H1 (cell line): ENCODE data around the gene RPL7A. TPM values are rescaled to one million over a fixed set of nuclear protein-coding genes. Genes with fewer than 3 reads are reported as not detected.

Source experiments
- CBX8 ChIP-seq: fragments of 300-800, 300-1000 bp; sonication (generic); IDR thresholded peaks from 2 replicates; pipeline ENCODE4 v1.7.1; 2016; ENCODE audit warnings: low read depth, low read length, borderline replicate concordance
- CHD1 ChIP-seq: IDR thresholded peaks from 2 replicates; pipeline ENCODE4 v1.6.1; 2012; ENCODE audit warnings: low read depth, low read length, improper control_type of control experiment
- HDAC2 ChIP-seq, 2 experiments: fragments of 300-600 bp in 1 of 2; sonication (generic) in 1 of 2; IDR thresholded peaks; 2 replicates each; pipeline ENCODE4 v1.6.1; 2011 to 2012; ENCODE audit warnings: low read depth in 2 of 2, low read length in 2 of 2, mild to moderate bottlenecking in 2 of 2, moderate library complexity in 2 of 2, borderline replicate concordance in 1 of 2, inconsistent platforms in 1 of 2
- KDM4A ChIP-seq: IDR thresholded peaks from one replicate; pipeline ENCODE4 v1.7.1; 2012; ENCODE audit warnings: low read depth, mild to moderate bottlenecking, moderate library complexity, low read length, inconsistent platforms; ENCODE audit not compliant: severe bottlenecking
- POLR2A ChIP-seq, 2 experiments: IDR thresholded peaks; 1 replicate in 1 of 2; 2 replicates in 1 of 2; pipeline ENCODE4 v1.6.1; 2011; ENCODE audit warnings: low read depth in 2 of 2, low read length in 2 of 2, mild to moderate bottlenecking in 2 of 2; ENCODE audit errors: control extremely low read depth in 1 of 2
- RXRA ChIP-seq: IDR thresholded peaks from 2 replicates; pipeline ENCODE4 v1.6.1; 2011; ENCODE audit warnings: low read depth, mild to moderate bottlenecking, low read length, moderate library complexity; ENCODE audit not compliant: insufficient read depth
- YY1 ChIP-seq: IDR thresholded peaks from 2 replicates; pipeline ENCODE4 v1.6.1; 2011; ENCODE audit warnings: low read depth, mild to moderate bottlenecking, low read length
- polyA plus RNA-seq, 7 experiments: library from polyadenylated mRNA; depleted of rRNA in 3 of 7; stranded (reverse) in 5 of 7; unstranded in 2 of 7; fragments of >200 nt in 5 of 7; fragments of 200-250 nt in 2 of 7; gene quantifications; 1 replicate in 5 of 7; 2 replicates in 1 of 7; 4 replicates in 1 of 7; pipeline versions ENCODE4 v1.2.1 to v1.2.3, GENCODE V29; 2011 to 2013; ENCODE audit warnings: missing spikeins in 2 of 7, mixed read lengths in 2 of 7
- total RNA-seq: library from RNA; stranded (reverse); fragmentation: NEBNext Ultra II Directional; extraction: Animal tissue kit (Norgen Biotek cat#: 25700); gene quantifications from 2 replicates; pipeline ENCODE4 v1.2.1, GENCODE V29; 2021
- TF ChIP-seq, protein P1 (sequence below): fragments of 300-600 bp; sonication (generic); IDR thresholded peaks from 2 replicates; pipeline ENCODE4 v1.7.1; 2012; ENCODE audit warnings: low read length, moderate library complexity, mild to moderate bottlenecking, inconsistent platforms; ENCODE audit not compliant: insufficient replicate concordance
- TF ChIP-seq, protein P2 (sequence below): IDR thresholded peaks from 2 replicates; pipeline ENCODE4 v1.6.1; 2011; ENCODE audit warnings: low read length, improper control_type of control experiment

RPL7A gene
- total and polyA plus RNA-seq, 2 of the 8 experiments (the other 6 are each of a cell fraction or from before 2014, with no cell fraction given), result 2,578 to 2,783 TPM

DNA sequence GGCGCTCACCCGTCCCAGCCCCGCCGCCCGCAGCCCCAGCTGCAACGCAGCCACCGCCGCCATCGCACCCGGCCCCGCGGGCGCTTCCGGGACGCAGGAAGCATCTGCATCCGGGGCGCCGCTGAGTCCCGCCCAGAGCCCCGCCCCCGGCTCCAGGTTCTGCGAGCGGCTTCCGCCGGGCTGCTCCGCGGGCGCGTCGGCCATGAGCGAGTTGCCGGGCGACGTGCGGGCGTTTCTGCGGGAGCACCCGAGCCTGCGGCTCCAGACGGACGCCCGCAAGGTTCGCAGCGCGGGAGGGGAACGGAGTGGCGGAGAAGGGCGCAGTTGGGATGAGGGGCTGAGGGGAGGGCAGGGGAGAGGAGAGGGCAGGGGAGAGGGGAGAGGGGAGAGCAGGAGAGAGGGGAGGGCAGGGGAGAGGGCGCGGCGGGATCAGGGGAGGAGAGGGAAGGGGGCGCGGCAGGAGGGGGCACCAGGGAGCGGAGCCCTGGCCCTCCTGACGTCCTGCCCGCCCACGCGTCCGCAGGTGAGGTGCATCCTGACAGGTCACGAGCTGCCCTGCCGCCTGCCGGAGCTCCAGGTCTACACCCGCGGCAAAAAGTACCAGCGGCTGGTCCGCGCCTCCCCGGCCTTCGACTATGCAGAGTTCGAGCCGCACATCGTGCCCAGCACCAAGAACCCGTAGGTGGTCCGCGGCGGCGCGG, 8.5 kb downstream of the RPL7A start, which contains the start of the genes SURF1 and SURF2 (continued):
- TF ChIP-seq, protein P1, sequence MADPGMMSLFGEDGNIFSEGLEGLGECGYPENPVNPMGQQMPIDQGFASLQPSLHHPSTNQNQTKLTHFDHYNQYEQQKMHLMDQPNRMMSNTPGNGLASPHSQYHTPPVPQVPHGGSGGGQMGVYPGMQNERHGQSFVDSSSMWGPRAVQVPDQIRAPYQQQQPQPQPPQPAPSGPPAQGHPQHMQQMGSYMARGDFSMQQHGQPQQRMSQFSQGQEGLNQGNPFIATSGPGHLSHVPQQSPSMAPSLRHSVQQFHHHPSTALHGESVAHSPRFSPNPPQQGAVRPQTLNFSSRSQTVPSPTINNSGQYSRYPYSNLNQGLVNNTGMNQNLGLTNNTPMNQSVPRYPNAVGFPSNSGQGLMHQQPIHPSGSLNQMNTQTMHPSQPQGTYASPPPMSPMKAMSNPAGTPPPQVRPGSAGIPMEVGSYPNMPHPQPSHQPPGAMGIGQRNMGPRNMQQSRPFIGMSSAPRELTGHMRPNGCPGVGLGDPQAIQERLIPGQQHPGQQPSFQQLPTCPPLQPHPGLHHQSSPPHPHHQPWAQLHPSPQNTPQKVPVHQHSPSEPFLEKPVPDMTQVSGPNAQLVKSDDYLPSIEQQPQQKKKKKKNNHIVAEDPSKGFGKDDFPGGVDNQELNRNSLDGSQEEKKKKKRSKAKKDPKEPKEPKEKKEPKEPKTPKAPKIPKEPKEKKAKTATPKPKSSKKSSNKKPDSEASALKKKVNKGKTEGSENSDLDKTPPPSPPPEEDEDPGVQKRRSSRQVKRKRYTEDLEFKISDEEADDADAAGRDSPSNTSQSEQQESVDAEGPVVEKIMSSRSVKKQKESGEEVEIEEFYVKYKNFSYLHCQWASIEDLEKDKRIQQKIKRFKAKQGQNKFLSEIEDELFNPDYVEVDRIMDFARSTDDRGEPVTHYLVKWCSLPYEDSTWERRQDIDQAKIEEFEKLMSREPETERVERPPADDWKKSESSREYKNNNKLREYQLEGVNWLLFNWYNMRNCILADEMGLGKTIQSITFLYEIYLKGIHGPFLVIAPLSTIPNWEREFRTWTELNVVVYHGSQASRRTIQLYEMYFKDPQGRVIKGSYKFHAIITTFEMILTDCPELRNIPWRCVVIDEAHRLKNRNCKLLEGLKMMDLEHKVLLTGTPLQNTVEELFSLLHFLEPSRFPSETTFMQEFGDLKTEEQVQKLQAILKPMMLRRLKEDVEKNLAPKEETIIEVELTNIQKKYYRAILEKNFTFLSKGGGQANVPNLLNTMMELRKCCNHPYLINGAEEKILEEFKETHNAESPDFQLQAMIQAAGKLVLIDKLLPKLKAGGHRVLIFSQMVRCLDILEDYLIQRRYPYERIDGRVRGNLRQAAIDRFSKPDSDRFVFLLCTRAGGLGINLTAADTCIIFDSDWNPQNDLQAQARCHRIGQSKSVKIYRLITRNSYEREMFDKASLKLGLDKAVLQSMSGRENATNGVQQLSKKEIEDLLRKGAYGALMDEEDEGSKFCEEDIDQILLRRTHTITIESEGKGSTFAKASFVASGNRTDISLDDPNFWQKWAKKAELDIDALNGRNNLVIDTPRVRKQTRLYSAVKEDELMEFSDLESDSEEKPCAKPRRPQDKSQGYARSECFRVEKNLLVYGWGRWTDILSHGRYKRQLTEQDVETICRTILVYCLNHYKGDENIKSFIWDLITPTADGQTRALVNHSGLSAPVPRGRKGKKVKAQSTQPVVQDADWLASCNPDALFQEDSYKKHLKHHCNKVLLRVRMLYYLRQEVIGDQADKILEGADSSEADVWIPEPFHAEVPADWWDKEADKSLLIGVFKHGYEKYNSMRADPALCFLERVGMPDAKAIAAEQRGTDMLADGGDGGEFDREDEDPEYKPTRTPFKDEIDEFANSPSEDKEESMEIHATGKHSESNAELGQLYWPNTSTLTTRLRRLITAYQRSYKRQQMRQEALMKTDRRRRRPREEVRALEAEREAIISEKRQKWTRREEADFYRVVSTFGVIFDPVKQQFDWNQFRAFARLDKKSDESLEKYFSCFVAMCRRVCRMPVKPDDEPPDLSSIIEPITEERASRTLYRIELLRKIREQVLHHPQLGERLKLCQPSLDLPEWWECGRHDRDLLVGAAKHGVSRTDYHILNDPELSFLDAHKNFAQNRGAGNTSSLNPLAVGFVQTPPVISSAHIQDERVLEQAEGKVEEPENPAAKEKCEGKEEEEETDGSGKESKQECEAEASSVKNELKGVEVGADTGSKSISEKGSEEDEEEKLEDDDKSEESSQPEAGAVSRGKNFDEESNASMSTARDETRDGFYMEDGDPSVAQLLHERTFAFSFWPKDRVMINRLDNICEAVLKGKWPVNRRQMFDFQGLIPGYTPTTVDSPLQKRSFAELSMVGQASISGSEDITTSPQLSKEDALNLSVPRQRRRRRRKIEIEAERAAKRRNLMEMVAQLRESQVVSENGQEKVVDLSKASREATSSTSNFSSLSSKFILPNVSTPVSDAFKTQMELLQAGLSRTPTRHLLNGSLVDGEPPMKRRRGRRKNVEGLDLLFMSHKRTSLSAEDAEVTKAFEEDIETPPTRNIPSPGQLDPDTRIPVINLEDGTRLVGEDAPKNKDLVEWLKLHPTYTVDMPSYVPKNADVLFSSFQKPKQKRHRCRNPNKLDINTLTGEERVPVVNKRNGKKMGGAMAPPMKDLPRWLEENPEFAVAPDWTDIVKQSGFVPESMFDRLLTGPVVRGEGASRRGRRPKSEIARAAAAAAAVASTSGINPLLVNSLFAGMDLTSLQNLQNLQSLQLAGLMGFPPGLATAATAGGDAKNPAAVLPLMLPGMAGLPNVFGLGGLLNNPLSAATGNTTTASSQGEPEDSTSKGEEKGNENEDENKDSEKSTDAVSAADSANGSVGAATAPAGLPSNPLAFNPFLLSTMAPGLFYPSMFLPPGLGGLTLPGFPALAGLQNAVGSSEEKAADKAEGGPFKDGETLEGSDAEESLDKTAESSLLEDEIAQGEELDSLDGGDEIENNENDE, result no peak
- TF ChIP-seq CBX8 (no peak), HDAC2 (IDR thresholded peaks at IDR 0.05; ENCODE audit: borderline replicate concordance in 1 of 2, low read depth in 2 of 2, low read length in 2 of 2) (no peak; a peak in 1 of 4 replicates), RXRA (no peak), YY1 (peak; percentile 90), POLR2A (IDR thresholded peaks at IDR 0.05; ENCODE audit: control extremely low read depth in 1 of 2, low read depth in 2 of 2, low read length in 2 of 2) (peak in 1 of 2 experiments; percentile 77; a peak in 2 of 3 replicates), KDM4A (peak; percentile 69), CHD1 (no peak)
- TF ChIP-seq, protein P2, sequence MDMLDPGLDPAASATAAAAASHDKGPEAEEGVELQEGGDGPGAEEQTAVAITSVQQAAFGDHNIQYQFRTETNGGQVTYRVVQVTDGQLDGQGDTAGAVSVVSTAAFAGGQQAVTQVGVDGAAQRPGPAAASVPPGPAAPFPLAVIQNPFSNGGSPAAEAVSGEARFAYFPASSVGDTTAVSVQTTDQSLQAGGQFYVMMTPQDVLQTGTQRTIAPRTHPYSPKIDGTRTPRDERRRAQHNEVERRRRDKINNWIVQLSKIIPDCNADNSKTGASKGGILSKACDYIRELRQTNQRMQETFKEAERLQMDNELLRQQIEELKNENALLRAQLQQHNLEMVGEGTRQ, result no peak
